Measurements from ENCODE around the gene ACADVL.
"Not testable (repeated sequence)": the region's sequence is repeated elsewhere in the genome, so short reads cannot be mapped to it uniquely, and the experiment has no call there.

ACADVL gene

DNA sequence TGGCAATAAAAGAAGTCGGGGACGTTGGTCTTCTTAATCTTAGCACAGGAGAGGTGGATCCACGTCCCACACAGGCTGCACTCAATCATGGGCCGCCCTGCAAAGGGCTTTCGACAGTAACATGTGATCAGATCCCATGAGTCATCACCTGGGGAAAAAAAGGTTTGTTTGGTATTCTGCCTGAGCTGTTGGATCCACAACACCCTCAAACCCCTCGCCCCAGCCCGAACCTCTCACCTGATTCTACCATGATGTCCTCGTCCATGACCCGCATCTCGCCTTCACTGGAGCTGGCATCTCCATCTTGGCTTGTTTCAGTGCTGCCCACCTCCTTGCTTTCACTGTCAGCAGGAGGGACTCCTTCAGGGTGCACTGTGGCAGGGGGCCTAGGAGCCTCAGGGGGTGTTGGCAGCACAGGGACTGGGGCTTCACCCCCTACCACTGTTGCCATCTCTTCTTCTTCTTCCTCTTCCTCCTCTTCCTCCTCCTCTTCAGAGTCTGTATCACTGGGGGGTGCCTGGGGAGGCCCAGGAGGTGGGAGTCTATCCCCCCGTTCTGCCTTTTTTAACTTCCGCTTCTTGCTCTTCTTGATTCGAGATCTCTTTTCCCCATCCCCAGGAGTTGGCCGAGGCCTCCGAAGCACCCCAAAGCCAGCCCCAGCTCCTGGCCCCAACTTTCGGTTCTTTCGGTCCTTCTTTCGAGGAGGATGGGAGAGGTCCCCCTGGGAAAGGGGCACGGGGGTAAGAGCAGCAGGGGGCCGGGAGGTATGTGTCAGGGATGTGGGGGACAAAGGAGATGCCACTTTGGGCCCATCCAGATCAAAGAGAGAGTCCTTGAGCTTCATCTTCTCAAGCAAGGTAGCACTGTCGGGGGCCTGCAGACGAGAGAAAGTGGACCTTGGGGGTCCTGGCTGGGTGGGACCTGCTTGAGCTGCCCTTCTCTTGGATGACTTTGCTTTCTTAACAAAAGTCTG, 16.2 kb downstream of the ACADVL start:
- no peak for DNase-seq (ENCODE audit: low spot score)

DNA sequence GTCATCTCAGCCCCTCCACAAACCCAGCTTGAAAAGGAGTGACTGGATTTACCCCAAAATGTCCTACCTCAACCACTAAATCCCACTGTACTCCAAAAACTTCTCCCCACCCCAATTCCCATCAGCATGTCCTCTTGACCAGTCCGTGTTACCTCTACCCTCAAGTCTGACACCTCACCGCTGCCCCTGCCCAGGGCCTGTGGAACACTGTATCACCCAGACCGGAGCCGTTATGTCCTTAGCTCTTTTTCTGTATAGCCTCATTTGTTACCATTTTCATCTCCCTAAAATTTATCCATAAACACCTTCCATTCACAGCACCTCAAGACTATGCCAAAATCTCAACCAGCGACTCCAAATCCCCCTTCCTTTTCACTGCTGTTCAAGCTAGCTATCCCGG, 17.1 kb downstream of the ACADVL start:
- DNase-seq (ENCODE audit: low spot score), result no peak

DNA sequence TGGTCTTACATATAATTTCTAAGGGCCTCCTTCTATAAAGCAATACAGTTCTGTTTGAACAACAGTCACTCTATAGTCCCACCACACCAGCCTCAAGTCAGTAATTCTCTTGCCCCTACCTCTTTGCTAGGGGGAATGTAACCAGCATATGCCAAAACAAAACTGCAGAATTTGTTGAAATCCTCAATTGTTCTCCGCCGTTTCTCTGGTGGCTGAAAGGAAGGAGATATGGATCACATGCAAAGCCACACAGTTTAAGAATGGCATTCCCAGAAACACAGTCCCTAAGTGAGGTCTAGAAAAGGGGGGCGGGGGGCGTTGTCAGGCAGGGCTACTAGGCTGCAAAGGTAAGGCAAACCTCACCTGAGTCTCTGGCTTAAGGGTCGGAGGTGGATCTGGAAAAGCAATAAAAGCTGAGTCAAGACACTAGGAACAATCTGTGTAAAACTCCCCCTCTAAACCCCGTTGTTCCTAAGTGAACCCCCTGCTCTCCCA, 17.6 kb downstream of the ACADVL start:
- DNase-seq (ENCODE audit: low spot score), result no peak

DNA sequence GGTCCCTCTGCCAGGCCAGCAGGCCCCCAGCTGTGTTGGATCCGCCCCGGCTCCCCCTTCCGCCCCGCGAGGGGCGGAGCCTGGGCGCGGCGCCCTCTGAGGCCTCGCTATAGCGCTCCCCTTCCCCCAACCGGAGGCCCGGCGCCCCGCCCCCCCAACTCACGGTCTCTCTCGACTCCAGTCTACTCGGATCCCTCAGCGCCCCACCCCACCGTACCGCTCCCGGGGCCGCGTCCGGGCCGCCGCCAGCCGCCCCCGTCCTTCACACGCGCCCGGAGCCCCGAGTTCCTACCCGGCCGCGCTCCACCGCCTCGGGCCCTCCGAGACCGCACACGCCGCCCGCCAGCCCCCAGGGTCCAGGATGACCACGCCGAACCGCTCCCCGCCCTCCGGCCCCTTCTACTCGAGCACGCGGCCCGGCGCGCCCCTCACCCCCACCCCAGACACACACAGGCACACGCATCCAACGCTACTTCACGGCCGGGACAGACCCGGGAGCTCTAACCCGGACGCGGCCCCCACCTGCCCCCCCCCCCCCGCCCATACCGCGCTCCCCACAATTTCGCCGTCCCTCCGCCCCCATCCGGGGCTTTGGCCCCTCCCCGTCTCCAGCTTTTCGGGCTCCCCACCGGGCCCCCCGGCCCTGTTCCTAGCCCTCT, 18.2 kb downstream of the ACADVL start:
- no peak for DNase-seq (ENCODE audit: low spot score)

DNA sequence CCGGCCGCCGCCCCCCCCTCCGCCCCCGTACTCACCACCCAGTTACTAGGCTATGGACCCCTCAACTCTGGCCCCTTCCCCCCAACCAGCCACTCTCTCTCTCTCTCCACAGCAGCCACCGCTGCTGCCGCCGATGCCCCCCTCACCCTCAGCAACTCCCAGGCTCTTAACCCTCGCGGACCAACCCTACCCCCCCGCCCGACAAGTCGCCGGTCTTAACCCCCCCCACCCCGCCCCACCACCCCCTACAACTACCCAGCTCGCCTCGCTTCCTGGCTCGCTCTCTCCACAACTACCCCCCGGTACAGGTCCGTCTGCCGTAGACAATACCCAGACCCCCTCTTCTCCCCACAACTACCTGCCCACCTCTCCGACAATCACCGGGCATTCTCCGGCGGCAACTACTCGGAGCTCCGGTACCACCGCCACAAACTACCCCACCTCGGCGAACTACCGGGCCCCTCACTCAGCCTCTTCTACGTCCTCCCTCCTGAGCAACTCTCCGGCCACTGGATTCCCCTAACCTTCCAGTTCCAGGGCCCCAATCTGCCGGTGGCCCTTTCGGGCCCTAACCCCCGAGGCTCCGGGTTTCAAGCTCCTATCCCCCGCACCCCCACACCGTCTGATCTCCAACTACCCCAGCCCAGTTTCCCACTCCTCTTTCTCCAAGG, 18.8 kb downstream of the ACADVL start:
- DNase-seq (ENCODE audit: low spot score), result no peak

DNA sequence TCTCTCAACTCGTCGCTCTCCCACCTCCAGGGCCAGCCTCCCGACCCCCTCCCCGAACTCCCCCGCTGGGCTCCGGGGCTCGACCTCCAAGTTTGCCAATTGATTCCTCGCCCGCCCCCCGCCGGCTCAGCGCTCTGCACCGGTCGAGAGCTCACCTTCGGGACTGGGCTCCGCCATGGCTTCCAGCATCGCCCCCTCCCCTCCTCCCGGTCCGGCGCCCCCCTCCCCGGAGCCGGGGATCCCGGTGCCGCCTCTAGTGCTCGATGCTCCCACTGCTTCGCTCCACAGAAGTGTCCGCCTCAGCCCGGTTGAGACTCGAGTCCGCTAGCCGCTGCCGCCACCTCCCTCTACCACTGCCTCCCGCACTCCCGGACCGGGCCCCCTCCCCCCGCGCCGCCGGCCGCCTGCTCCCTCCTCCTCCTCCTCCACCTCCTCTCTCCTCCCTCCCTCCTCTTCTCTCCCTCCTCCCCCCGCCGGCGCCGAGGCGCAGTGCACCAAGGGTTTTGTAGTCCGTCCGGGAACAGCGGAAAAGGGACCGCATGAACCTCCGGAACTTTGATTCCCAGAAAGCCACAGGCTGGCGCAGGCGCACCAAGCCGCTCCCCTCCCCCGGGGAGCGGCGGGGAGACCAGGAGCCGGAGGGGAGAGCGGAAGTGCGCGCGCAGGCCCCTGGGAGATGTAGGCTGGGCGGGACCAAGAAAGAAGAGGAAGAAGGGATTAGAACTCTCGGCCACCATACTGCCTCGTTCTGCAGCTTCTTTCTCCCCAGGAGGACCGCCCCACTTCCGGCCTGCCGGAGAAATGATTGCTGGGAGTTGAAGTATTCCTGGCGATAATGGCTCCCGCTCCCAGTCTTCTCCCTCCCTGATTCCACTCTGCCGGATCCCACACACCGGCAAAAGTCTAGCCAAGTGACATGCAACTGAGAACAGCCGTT, 19.6 kb downstream of the ACADVL start, which contains the start of gene PHF23:
PHF23 (minus strand) TSS at position 367 of the 937 bp plus-strand sequence; CDS start at position 189, 178 bp downstream.
- peak; percentile 100 for DNase-seq (ENCODE audit: low spot score)

DNA sequence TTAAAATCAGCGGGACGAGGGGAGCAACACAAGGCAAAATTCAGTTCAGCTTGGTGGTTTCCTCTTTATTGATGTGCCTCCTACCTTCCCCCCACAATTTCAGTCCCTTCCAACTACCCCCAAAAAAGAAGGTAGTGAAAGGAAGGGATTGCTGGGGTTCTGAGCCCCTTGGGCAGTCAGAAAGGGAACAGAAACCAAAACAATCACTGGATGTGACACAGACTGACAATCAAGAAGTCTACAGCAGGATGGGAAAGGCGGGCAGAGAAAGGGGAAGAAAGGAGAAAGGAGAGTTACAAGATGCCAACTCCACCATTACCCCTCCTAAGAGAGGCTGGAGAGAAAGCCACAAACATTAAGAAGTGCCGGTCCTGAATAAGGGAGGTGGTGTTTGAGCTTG, 20.6 kb downstream of the ACADVL start:
- DNase-seq (ENCODE audit: low spot score), result peak; percentile 70

DNA sequence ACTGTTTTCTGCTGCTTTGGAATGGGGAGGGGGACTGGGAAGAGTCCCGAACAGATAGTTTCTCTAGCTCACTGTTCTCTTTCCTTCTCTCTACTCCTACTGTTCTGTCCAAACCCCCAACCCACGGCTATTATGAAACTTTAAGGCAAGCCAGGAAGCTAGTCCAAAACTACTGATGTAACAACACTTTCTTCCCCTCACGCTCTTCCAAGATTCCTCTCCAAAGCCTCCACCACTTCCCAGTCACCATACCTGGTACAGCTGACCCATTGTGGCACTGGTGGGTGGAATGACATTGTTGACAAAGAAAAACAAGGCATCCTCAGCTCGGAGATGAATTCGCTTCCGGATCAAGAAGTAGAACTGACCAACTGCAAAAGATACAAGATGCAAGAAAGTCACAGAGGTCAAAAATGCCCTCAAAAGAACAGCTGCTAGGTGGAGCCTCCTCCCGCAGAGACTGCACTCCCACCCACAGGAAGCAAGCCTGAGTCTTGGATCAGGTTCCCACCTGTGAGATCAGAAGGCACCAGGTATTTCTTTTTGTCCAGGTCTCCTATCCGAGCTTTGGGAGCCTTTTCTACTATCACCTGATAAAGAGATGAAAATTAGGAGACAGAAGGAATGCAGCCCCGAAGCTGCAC, 21.5 kb downstream of the ACADVL start:
- no peak for DNase-seq (ENCODE audit: low spot score)

DNA sequence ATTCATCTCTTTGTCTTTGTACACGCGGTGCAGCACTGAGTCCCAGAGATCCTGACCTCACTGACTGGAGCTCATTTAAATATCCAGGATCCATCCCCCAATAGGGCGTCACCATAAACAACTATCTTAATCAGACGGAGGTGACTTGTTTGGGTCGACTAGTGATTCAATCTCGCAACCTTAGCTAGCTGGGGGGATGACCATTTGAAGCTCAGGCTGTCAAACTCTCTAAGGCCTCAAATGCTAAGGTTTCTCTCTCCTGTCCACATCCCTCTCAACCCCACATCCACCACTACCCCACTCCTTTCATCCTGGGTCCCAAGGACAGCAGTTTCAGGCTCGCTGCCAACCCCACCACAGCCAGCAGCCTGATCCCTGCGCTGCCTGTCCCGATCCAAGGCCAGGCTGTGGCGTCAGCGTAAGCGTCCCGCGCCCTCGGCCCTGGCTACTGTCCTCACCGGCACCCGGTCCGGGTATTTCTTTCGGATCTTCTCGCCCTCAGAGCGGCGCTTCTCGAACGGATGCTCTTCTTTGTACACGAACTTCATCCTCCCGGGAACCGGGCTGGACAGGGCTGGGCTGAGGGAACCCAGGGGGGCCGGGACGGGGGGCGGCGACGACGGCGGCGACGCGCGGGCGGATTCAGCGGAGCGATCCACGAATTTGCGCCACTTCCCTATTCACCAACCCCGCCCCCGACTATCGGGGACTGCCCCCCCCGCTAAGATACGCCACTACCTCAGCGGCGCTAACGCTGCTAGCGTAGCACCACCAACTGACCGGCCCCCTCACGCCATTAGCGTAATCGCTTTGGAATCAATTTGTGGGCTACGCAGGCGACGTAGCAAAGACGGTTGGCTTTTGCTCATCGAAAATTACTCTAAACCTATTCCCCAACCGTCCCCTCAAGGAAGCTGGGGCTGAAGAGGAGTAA, 22.3 kb downstream of the ACADVL start, which contains the start of gene GABARAP:
GABARAP (minus strand) TSS at position 667 of the 934 bp plus-strand sequence; CDS start at position 548, 119 bp downstream.
- peak; percentile 97 for DNase-seq (ENCODE audit: low spot score)

DNA sequence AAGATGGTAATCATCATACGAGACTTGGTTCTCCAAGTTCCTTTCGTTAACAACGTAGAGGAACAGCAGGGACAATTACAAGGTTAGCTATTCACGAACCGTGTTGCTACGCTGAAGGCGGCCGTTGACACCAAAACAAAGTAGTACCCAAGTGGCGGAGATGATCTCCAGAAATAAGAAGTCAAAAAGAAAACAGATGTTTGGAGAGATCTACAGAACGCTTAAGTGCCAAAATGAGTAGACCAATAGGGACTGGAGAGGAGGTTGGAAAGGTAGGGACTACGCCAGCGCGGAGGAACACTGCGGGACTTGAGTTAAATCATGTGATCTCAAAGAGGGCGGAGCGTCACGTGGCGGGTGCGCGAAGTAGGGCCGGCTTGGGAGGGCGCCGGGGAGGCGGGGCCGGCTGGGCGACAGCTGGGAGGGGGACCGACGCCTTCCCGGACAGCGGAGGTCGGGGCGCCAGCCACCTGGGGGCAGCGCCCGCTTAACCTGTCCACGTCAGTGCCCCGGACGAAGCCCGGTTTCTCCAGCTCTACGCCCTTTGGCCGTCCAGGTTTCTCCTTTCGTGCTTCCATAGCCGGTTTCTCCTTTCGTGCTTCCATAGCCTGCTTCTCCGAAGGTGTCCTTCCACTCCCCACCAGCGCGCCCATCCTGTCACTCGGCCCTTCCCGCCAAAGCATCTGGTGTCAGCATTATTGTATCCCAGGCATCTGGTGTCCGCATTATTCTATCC, 23.1 kb downstream of the ACADVL start:
- DNase-seq (ENCODE audit: low spot score), result peak; percentile 95

DNA sequence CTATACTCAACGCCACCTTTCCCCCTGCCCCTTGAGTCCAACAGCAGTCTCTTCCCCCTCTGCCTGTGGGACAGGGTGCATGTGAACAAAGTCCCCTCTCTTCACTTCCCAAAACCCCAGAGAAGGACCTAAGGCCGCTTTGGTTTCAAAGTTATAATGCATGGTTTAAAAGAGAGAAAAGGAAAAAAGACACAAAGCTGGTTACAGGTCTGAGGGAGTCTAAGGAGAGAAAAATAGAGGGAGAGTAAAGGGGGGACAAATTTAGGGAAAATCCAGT, 23.7 kb downstream of the ACADVL start:
- no peak for DNase-seq (ENCODE audit: low spot score)

DNA sequence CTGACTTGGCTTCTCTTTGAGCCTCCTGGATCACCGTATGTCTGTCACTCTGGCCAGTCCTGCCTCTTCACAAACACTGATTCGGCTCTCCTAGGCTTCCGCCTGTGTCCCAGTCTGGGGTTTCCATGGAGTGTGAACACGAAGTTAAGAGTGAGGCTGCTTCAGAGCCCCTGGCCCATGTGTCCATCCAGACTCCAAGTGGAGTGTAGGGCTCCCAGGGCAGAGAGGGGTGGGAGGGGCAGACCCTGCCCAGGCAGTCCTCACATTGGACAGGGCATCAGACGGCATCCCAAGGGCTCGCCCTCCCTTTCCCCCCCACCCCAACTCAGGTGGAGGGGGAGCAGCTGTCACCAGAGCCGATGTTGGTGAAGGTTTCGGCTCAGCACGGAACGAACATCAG, 24.1 kb downstream of the ACADVL start:
- not testable (repeated sequence) for DNase-seq (ENCODE audit: low spot score)

DNA sequence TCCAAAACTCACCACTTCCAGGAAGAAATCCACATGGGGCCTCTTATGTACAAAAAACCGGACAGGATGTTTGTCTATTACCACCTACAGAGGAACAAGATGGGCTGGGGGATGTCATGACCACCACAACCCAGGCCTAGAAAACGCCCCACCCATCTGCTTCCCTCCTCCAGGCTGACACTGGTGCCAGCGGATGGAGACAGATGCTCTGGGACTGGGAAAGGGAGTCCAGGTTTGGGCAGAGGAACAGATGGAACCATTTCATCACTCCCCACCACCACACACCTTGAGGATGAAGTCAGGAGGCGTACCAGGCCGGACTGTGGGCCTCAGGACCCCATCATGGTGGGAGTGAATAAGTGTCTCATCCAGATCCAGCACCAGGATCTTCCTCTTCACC, 27.0 kb downstream of the ACADVL start:
- DNase-seq (ENCODE audit: low spot score), result no peak

DNA sequence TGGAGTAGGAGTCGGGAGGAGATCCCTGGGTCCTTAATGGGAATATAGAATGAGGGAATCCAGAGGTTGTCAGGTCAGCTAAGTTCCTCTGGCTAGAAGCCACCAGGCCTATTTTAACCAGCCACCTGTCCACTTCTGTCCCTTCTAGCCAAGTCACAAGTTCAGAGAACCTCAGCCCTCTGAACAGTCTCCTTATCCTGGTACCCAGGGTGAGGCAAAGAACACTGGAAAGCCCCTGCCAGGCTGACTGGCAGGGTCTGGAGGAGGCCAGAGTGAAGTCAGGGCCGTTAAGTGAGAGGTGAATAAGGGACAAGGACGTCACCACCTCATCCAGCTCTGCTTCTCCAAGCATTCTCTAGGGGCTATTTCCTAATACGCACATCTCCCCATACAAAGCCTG, 29.1 kb downstream of the ACADVL start:
- DNase-seq (ENCODE audit: low spot score), result no peak

DNA sequence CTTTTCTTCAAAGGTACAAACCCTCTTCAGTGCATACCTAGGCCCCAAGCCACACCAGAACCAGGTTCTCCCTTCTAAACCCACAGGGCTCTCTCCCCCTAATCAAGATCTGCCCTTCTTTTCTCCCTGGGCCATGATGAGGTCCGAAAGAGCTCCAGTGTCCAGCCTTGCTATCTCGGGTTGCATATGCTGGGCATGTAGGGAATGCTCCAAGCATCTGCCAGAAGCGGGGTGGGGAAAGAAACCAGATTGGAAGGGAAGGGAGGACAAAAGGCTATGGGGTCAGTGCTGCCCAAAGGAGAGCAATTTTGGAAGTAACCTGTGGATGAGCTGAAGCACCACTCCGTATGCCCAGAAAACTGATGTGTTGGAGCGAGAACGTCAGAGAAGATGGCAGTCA, 29.5 kb downstream of the ACADVL start:
- DNase-seq (ENCODE audit: low spot score), result no peak

DNA sequence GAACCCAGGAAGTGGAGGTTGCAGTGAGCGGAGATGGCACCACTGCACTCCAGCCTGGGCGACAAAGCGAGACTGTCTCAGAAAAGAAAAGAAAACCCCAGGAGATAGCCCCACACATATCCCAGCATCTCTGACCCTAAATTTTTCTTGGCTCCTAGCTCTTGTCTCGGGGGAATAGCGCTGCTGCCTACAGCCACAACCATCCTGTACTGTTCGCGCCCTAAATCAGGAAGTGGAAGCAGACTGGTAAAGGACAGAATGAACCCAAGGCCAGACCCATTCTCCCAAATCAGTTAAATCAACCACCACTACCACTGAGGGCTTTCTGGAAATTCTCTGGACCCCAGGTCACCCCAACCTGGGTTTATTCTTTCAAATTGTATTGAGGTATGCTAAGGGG, 30.1 kb downstream of the ACADVL start:
- no peak for DNase-seq (ENCODE audit: low spot score)

DNA sequence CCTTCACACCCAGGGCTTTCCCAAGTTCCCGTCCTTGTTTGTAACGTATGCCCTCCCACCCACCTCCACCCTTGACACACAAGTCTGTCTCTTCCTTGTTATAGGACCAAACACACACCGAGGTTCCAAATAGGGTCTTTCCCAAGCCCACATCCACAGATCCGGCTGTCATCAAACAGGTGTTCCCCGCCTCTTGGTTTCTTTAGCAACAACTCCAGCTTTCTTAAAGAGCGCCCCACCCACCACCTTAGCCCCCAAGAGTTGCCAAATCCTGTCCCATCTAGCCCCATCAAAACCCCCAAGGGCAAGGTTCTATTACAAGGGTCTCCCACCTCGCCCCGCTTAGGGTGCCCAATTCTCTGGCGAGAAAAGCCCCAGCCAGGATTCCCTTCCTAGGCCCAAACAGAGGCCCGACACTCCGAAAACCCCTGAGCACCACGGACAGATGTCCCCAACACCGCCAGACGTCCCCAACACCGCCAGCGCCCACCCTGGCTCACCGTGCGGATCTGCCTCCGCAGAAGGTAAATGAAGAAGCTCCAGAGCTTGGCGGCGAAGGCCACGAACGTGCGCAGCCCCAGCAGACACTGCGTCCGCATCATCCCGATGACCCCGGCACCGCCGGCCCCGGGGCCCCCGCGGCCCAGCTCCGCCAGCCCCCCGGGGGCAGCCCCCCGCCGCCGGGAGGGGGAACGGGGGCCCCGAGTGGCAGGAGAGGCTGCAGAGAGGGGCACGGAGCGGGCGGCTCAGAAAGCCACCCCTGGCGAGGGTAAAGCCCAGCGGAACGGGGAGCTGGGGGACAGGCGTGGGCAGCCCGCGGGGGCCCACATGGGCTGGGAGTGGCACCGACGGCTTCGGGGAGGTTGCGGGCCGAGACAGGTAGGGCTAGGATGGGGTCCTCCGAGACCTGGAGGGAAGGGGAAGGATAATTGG, 31.2 kb downstream of the ACADVL start:
- no peak for DNase-seq (ENCODE audit: low spot score)

DNA sequence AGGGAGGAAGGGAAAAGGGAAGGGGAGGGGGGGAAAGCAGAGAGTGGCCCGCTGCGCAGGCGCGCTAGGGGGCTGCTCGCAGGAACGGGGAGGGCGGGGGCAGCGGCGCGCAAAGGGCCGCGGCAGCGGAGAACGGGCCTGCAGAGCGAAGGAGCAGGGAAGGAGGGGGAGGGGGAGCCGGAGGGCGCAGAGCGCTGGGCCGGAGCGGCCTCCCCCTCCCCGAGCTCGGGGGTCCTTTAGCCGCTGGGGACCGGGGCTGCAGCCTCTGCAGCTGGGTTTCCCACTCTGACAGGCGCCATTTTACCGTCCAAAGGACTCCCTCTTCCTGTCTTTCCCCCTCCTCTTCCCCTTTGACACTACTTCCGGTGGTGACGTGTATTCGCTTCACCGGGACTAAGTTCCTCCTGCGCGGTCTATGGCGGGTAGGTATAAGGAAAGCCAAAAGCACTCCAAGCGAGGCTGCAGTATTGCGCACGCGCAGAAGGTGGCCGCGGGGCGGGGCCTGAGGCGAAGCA, 32.0 kb downstream of the ACADVL start, which contains the start of gene CTDNEP1:
CTDNEP1 (minus strand) TSS at position 74 of the 515 bp plus-strand sequence. CDS start 438 bp downstream, outside the sequence.
- DNase-seq (ENCODE audit: low spot score), result peak; percentile 99

Measured in Ammon's horn (tissue), 1 donor.